CD14-positive monocyte (primary cell): Measurements from ENCODE around the gene FIBCD1. TPM values are rescaled to one million over a fixed set of nuclear protein-coding genes. Genes with fewer than 3 reads are reported as not detected.

Experiments
- DNase-seq, 3 donors: peaks; one replicate each; pipeline ENCODE4 v3.0.0-alpha.2; 2011 to 2022
- H2AFZ ChIP-seq: 2 replicates; pipeline ENCODE4 v1.6.0; 2012; ENCODE audit warnings: mild to moderate bottlenecking, low read depth, low read length, inconsistent platforms; ENCODE audit not compliant: insufficient read depth, poor library complexity, severe bottlenecking
- H3K27ac ChIP-seq, 2 donors: 1 replicate in 1 of 2; 2 replicates in 1 of 2; pipeline ENCODE4 v1.5.1; 2012 to 2013; ENCODE audit warnings: low read length in 2 of 2, control low read depth in 1 of 2, inconsistent platforms in 1 of 2, low read depth in 1 of 2, mild to moderate bottlenecking in 1 of 2
- H3K27me3 ChIP-seq, 2 donors: one replicate each; pipeline versions ENCODE4 v1.6.0 to v1.6.1; 2011 to 2013; ENCODE audit warnings: low read length in 2 of 2; ENCODE audit not compliant: control insufficient read depth in 2 of 2, insufficient read depth in 2 of 2
- H3K36me3 ChIP-seq, 2 donors: replicated peaks in 1 of 2; 1 replicate in 1 of 2; 2 replicates in 1 of 2; pipeline versions ENCODE4 v1.5.1 to v1.6.1; 2012 to 2013; ENCODE audit warnings: low read length in 2 of 2, control low read depth in 1 of 2, inconsistent platforms in 1 of 2, mild to moderate bottlenecking in 1 of 2; ENCODE audit not compliant: insufficient read depth in 2 of 2, control insufficient read depth in 1 of 2
- H3K4me1 ChIP-seq, 2 donors: 1 replicate in 1 of 2; 2 replicates in 1 of 2; pipeline versions ENCODE4 v1.5.1 to v1.6.1; 2012 to 2013; ENCODE audit warnings: low read length in 2 of 2, control low read depth in 1 of 2, inconsistent platforms in 1 of 2, mild to moderate bottlenecking in 1 of 2, moderate library complexity in 1 of 2; ENCODE audit not compliant: insufficient read depth in 2 of 2, control insufficient read depth in 1 of 2
- H3K4me2 ChIP-seq: replicated peaks from 2 replicates; pipeline ENCODE3; 2012; ENCODE audit warnings: low read length, moderate library complexity, mild to moderate bottlenecking; ENCODE audit not compliant: poor library complexity, severe bottlenecking; ENCODE audit errors: extremely low read depth
- H3K4me3 ChIP-seq, 3 experiments: fragments of 200-600 bp in 1 of 3; sonication (generic) in 1 of 3; replicated peaks in 1 of 3; 1 replicate in 2 of 3; 2 replicates in 1 of 3; pipeline ENCODE4 v1.5.1; 2011 to 2013; ENCODE audit warnings: low read length in 3 of 3, mild to moderate bottlenecking in 3 of 3, control low read depth in 2 of 3, low read depth in 2 of 3, inconsistent platforms in 1 of 3, moderate library complexity in 1 of 3
- H3K79me2 ChIP-seq: 2 replicates; pipeline ENCODE4 v1.6.0; 2012; ENCODE audit warnings: mild to moderate bottlenecking, control low read depth, inconsistent platforms, low read length, moderate library complexity; ENCODE audit not compliant: insufficient read depth
- H3K9ac ChIP-seq: 2 replicates; pipeline ENCODE4 v1.6.0; 2017; ENCODE audit warnings: low read length, mild to moderate bottlenecking; ENCODE audit not compliant: insufficient read depth, poor library complexity, severe bottlenecking
- H3K9me3 ChIP-seq, 2 donors: replicated peaks in 1 of 2; 1 replicate in 1 of 2; 2 replicates in 1 of 2; pipeline versions ENCODE4 v1.5.1 to v1.6.1; 2012 to 2013; ENCODE audit warnings: low read length in 2 of 2, control low read depth in 1 of 2; ENCODE audit not compliant: control insufficient read depth in 1 of 2, insufficient read depth in 1 of 2
- H4K20me1 ChIP-seq: 2 replicates; pipeline ENCODE4 v1.6.0; 2012; ENCODE audit warnings: mild to moderate bottlenecking, low read length, control low read depth, moderate library complexity; ENCODE audit not compliant: insufficient read depth
- H3K27ac Mint-ChIP-seq, 7 donors: one replicate each; pipeline ENCODE4 v1.8.0; 2020; ENCODE audit warnings: mild to moderate bottlenecking in 7 of 7, mixed read lengths in 7 of 7, moderate library complexity in 6 of 7, inconsistent platforms in 2 of 7
- H3K27me3 Mint-ChIP-seq, 3 donors: one replicate each; pipeline ENCODE4 v1.8.0; 2021 to 2022; ENCODE audit warnings: low read depth in 3 of 3, mild to moderate bottlenecking in 3 of 3, mixed read lengths in 3 of 3, moderate library complexity in 3 of 3, inconsistent platforms in 1 of 3
- H3K36me3 Mint-ChIP-seq, 2 donors: one replicate each; pipeline ENCODE4 v1.8.0; 2020; ENCODE audit warnings: mixed read lengths in 2 of 2, inconsistent platforms in 1 of 2, mild to moderate bottlenecking in 1 of 2
- H3K4me1 Mint-ChIP-seq: one replicate; pipeline ENCODE4 v1.8.0; 2020; ENCODE audit warnings: mild to moderate bottlenecking, mixed read lengths
- H3K4me3 Mint-ChIP-seq, 2 donors: one replicate each; pipeline ENCODE4 v1.8.0; 2020; ENCODE audit warnings: mild to moderate bottlenecking in 2 of 2, mixed read lengths in 2 of 2, moderate library complexity in 1 of 2
- H3K9me3 Mint-ChIP-seq, 7 donors: one replicate each; pipeline ENCODE4 v1.8.0; 2020 to 2022; ENCODE audit warnings: mixed read lengths in 7 of 7, mild to moderate bottlenecking in 6 of 7, moderate library complexity in 6 of 7, inconsistent platforms in 2 of 7
- WGBS: methylation state at CpG from one replicate; pipeline ENCODE4 v1.1.5; 2013; ENCODE audit warnings: missing lambda C conversion rate; ENCODE audit not compliant: insufficient coverage; 5-methylcytosine and 5-hydroxymethylcytosine counted together
- intact Hi-C, 2 donors: fragments of 100-400 bp; cut with micrococcal nuclease; formaldehyde crosslinking; loops; one replicate each; pipeline versions ENCODE4 v1.15.0 to v1.15.1; 2023
- polyA plus RNA-seq, 3 donors: library from polyadenylated mRNA; depleted of rRNA in 1 of 3; unstranded in 2 of 3; stranded (reverse) in 1 of 3; fragments of 300-500 nt in 2 of 3; fragments of >200 nt in 1 of 3; fragmentation: Illumina TruSeq in 2 of 3; gene quantifications; 1 replicate in 2 of 3; 2 replicates in 1 of 3; pipeline ENCODE4 v1.2.3, GENCODE V29; 2012 to 2021
- TF ChIP-seq, protein P1 (sequence below): fragments of 200-600 bp; IDR thresholded peaks from one replicate; pipeline ENCODE4 v1.8.0; 2022; ENCODE audit warnings: antibody characterized with exemption, mild to moderate bottlenecking

The FIBCD1 gene
- polyA plus RNA-seq, 3 donors = not detected

DNA sequence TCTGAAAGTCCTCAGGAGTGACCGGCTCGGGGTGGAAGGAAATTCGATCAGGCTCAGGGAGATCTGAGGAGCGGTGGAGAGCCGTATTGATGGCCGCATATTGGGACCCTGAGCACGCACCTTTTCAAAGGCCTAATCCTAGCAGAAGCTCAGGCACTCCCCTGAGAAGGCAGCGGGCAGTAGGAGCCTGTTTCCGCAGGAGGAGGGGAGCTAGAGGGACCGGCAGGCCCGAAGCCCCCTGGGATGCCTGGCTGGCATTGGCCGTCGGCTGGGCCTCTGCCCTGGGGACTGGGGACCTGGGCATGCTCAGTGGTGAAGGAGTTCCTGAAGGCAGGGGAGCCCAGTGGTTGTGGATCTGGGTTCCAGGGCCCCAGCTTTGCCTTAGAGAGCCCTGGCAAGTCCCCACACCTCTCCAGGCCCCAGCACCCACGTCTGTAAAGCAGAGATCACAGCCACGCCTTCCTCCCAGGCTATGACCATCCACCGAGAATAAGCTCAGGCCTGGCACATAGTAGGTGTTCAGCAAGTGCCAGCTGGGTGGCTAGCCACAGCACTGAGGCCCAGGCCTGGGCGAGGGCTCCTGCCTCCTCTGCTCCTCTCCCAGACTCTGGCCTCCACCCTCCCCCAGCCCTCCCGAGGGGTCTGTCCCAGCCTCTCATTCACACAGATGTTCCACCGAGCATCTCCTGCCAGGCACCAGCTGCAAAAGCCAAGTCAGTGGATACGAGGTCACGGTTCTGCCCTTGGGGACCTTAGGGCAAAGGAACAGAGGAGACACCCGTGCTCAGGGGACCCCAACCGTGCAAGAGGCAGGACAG lies 25.2 kb downstream of the FIBCD1 start:
- Histone ChIP-seq H3K4me2 (no peak overlapping the region), H3K9ac (no peak overlapping the region), H3K27ac (no peak overlapping the region), H3K4me3 (no peak overlapping the region), H3K79me2 (no peaks in the 10 kb centered on the region), H4K20me1 (no peaks in the 10 kb centered on the region), H3K4me1 (no peaks in the 10 kb centered on the region), H3K27me3 (no peaks in the 10 kb centered on the region), H3K9me3 (no peaks in the 10 kb centered on the region), H3K36me3 (no peaks in the 10 kb centered on the region), H2AFZ (no peak overlapping the region)
- no peak overlapping the region for H3K27ac Mint-ChIP-seq
- 81% methylated on average over 20 of the region's 23 CpGs for WGBS
- TF ChIP-seq, protein P1, sequence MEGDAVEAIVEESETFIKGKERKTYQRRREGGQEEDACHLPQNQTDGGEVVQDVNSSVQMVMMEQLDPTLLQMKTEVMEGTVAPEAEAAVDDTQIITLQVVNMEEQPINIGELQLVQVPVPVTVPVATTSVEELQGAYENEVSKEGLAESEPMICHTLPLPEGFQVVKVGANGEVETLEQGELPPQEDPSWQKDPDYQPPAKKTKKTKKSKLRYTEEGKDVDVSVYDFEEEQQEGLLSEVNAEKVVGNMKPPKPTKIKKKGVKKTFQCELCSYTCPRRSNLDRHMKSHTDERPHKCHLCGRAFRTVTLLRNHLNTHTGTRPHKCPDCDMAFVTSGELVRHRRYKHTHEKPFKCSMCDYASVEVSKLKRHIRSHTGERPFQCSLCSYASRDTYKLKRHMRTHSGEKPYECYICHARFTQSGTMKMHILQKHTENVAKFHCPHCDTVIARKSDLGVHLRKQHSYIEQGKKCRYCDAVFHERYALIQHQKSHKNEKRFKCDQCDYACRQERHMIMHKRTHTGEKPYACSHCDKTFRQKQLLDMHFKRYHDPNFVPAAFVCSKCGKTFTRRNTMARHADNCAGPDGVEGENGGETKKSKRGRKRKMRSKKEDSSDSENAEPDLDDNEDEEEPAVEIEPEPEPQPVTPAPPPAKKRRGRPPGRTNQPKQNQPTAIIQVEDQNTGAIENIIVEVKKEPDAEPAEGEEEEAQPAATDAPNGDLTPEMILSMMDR = no peak
- H3K36me3 Mint-ChIP-seq = no peaks in the 10 kb centered on the region
- H3K27me3 Mint-ChIP-seq = peaks cover 6 to 19% (median 7%) of the 10 kb centered on the region in 3 donors
- DNase-seq = no peak
- H3K4me3 Mint-ChIP-seq = no peak overlapping the region
- intact Hi-C loops = no loop called here
- H3K4me1 Mint-ChIP-seq = no peaks in the 10 kb centered on the region
- no peaks in the 10 kb centered on the region for H3K9me3 Mint-ChIP-seq

DNA sequence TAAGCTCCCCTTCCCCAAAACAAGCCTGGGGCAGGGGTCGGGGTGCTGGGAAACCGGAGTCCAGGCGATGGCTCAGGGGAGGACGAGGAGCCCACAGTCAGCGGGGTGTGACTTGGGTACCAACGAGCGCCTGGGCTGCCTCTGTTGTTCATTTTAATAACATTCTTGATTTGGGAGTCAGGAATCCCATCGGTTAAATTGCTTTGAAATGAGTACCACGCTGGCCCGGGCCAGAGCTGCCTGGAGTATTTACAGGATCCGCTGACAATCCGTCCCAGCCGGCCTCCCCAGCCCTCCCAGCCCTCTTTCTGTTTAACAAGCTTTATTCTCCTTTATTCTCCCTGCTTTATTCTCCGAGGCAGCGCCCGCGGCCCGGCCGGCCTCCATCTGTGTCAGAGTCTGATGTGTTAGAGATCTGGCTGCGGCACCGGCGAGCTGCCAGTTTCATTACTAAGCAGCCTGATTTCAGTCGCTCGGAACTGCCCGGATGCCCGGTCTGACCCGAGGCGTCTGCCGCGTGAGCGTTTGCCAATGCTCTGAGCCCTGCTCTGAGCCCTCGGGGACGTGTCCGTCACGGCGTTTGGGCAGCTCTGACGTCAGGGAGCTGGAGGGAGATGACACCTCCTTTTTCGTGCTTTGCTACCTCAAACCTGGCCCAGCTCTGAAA lies 26.0 kb downstream of the FIBCD1 start:
- H4K20me1 ChIP-seq = no peaks in the 10 kb centered on the region
- no peaks in the 10 kb centered on the region for H3K9me3 ChIP-seq
- no peaks in the 10 kb centered on the region for H3K36me3 Mint-ChIP-seq
- no peaks in the 10 kb centered on the region for H3K4me1 ChIP-seq
- peaks cover 5 to 14% (median 7%) of the 10 kb centered on the region in 3 donors for H3K27me3 Mint-ChIP-seq
- intact Hi-C loops = no loop called here
- H3K79me2 ChIP-seq = no peaks in the 10 kb centered on the region
- TF ChIP-seq, protein P1 = no peak
- no peaks in the 10 kb centered on the region for H3K36me3 ChIP-seq
- H3K4me3 Mint-ChIP-seq = no peak overlapping the region
- no peaks in the 10 kb centered on the region for H3K27me3 ChIP-seq
- no peak overlapping the region for H3K27ac ChIP-seq
- WGBS = 94% methylated on average over 35 of the region's 38 CpGs
- DNase-seq = no peak
- no peak overlapping the region for H3K9ac ChIP-seq
- H3K4me3 ChIP-seq = no peak overlapping the region
- H3K9me3 Mint-ChIP-seq = no peaks in the 10 kb centered on the region
- H3K4me2 ChIP-seq = no peak overlapping the region
- peak overlapping the region in 1 of 7 donors; percentile 70 for H3K27ac Mint-ChIP-seq
- no peaks in the 10 kb centered on the region for H3K4me1 Mint-ChIP-seq
- no peak overlapping the region for H2AFZ ChIP-seq
